ENCODE measurements around the gene MAEA.
"Not testable (repeated sequence)": the region's sequence is repeated elsewhere in the genome, so short reads cannot be mapped to it uniquely, and the experiment has no call there.

Gene MAEA

DNA sequence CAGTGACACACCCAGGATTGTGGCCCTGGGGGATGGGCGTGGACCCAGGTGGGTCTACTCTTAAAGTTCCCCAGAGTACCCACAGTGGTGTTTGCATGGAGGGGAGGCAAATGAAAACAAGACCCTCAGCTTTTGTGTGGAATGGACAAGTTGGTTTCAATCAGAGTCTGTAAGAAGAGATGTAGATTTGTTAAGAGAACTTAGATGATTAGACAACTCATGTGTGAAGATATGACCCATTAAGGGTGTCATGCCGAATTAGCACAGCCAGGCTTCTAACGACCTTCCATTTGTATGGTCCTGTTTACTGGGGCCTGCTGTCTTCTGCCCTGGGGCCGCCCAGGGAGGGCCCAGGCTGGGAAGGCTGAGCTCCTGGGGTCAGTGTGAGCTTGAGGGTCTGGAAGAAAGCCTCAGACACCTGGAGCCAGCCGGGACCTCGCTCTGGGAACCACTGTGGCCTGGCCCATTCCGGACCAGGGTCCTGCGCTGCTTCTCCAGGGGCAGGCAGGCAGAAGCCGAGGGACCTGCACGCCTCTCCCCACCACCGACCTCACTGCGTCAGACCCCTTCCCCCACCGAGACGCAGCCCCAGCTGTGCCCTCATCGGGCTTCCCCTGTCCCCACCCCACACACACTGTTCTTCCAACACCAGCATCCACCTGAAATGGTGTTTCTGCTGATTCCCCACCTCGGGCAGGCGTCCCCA is 77.7 kb downstream of the MAEA start:
- DNase-seq (ENCODE audit: low read depth): no peak

DNA sequence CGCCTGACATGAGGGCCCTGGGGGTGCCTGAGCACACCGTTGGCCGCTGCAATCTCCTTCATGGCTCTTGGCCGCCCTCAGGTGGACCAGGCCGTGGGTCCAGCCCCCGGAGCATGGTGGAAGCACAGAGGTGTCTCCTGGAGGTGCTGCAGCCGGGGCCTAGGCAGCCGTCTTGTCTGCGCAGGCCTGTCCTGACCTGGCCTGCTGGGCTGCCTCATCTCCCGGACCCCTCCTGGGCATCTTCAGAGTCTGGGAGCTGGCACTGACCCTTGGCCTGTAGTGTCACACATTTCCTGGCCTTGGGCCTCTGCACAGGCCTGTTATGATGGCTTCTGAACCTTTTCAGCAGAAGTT is 78.2 kb downstream of the MAEA start:
- no peak for DNase-seq (ENCODE audit: low read depth)

DNA sequence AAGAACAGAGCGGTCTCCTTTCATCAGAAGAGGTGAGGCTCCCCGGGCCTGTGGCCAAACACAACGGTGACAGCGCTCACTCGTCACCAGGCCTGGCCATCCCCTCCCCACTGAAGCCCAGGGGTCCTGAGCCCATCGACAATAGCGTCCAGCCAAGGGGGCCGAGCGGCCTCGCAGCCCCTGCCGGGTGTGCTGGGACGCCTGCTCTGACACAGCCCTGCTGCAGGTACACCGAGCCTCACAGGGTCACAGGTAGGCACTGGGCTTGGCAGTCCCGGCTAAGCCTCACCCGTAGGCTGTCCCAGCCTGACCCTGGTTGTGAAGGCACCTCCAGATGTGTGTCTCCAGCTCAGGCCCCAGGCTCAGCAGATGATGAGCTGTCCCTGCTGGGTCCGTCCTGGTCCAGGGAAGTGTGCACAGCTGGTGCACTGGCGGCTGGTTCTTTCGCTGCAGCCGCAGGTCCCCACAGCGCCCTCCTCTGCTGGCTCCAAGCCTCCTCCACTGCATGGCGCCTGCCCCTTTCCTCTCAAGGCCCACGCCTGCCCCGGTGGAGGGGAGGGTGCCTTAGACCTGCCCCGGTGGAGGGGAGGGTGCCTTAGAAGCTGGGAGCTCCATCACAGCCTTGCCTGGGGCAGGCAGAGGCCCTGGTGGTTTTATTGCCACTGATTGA is 78.9 kb downstream of the MAEA start:
- DNase-seq (ENCODE audit: low read depth): no peak

DNA sequence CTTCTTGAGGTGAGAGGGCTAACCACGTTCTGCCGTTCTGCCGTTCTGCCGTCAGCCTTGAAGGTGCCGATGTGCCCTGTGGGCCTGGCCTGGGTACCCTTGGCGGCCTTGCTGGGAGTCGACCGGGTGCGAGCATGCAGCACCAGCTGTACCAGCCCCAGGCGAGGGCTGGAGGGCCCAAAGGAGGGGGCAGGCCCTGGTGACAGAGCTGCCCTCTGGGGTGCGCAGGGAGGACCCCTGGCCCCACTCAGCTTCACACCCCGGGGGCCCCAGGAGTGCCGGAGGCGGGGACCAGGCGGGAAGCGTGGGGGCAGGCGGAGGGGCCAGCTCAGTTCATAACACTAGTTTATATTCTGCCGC is 79.4 kb downstream of the MAEA start:
- no peak for DNase-seq (ENCODE audit: low read depth)

DNA sequence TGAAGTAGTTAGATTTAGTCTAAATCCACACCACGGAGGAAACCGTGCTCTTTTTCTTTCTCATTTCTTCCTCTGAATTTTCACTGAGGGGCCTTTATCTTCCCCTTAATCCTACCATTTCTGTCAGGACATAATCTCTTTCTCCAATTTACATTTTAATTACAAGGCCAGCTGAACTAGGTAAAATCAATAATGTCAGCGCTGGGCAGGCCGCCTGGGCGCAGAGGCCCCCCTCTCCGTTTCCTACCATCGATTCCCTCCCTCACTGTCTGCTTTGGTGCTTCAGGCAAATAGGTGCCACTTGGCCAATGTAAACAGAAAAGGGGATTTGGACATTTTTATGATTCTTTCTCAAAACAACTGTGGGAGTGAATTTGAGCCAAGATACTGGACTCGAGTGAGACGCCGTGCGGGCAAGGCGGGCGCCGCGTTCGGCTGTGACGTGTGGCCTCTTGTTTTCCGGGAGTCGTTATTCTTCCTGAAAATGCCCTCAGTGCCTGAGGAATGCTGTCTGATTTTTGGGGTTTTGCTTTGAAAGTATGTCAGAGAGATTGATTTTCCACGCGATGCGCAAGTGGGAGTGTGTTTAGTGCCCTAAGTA is 79.9 kb downstream of the MAEA start:
- no peak for DNase-seq (ENCODE audit: low read depth)

DNA sequence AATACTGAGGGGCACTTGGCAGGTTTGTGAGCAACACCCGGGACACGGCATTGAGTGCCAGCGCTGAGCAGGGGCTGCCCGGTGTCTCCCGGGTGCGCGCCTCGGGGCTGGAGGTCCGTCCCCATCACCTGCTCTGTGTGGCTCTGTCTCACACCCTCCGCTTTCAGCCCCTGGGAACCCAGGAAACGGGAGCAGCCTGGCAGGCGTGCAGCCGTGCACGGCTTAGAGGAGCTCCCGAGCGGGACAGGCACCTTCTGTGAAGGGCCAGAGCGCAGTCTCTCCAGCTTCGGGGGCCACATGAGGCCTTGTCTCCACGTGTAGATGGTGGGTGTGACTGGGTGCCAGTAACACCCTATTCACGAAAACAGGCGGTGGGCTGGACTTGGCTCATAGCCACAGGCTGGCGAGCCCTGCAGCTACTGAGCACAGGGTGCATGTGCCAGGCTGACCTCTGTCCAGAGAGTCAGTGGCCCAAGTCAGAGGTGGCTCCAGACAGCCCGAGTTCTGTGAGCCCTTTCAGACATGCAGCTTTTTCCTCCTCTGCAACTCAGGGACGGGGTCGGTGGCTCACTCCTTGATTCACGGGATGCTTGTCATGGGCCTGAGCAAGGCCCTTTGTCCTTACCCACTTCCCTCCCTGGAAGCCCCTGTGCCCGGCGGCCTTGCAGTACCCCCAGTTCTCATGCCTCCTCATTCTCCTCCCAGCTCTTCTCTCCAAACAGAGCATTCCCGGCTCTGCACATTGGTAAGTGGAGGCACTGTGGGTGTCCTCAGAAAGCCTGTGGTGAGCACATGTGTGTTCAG is 80.8 kb downstream of the MAEA start:
- no peak for DNase-seq (ENCODE audit: low read depth)

DNA sequence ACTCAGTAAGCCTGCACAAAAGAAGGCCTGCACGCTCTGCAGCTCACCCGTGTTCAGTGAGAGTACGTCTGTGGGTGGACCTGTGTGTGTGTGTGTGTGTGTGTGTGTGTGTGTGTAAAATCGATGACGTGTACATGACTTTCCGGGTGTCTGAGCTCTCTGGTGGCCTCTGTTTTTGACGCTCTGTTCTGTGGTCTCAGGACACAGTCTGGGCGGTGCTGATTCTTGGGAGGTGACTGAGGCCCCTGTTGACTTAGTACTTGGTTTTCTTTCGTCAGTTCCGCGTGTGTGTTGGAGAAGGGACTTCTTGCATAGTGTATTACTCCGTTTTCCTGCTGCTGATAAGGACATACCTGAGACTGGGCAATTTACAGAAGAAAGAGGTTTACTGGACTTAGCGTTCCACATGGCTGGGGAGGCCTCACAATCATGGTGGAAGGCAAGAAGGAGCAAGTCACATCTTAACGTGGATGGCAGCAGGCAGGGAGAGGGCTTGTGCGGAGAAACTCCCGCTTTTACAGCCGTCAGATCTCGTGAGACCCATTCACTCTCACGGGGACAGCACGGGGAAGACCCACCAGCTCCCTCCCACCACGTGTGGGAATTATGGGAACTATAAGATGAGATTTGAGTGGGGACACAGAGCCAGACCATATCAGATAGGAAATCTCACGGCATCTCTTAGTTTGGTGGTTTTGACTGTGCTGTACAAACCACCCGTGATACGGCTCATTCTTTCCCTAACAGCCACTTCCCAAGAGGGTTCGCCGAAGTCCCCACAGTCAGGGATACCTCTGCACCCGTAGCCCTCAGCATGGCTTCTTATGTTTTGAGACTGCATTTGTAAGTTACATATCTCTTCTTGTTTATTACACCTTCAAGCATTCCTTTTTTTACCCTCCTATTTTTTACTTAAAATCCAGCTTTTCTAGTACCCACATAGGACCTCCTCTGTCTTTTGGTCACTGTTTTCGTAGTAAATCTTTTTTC is 81.8 kb downstream of the MAEA start:
- DNase-seq (ENCODE audit: low read depth): no peak

DNA sequence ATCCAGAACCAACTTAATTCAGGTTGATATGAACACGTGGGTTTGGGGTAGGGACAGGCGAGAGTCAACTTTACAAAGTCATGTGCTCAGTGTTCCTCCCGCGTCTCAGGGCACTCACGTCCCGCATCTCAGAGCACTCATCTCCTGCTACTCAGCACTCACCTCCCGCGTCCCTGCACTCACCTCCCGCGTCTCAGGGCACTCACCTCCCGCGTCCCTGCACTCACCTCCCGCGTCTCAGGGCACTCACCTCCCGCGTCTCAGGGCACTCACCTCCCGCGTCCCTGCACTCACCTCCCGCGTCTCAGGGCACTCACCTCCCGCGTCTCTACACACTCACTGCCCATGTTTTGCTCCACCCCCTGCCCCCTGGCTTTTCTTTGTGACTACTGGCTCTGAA is 82.9 kb downstream of the MAEA start:
- not testable (repeated sequence) for DNase-seq (ENCODE audit: low read depth)

DNA sequence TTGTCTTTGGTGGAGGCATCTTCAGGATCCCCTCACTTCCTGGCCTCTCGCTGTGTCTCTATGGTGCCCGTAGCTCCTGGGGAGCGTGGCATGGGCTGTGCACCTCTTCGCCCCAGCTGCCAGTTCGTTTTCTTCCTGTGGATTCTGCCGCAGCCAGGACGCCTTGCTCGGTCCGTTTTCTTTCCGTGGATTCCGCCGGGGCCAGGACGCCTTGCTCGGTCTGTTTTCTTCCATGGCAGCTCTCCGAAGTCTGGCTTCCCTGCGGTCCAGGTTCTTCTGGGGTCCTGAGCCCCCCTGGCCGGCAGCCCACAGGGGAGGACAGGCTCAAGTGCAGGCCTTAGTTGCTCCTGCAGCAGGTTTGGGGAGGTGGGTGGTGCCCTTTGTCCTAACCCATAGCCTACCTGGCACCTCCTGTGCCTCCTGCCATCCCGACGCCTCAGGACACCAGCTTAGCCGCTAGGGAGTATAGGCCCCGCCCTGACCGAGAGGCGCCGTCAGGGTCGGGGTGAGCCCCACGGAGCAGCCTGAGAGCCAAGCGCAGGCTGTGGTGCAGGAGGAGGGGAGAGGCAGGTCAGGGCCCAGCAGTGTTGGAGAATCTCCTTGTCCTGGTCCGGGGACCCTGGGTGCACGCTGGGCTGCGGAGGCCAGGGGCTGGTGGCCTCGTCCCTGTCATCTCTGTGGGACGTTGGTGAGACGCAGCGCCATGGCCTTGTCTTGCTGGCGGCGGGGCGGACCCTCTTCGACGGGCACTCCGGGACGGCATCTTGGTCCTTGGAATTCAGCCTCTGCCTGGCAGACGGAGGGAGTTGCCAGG is 84.4 kb downstream of the MAEA start:
- DNase-seq (ENCODE audit: low read depth): no peak

DNA sequence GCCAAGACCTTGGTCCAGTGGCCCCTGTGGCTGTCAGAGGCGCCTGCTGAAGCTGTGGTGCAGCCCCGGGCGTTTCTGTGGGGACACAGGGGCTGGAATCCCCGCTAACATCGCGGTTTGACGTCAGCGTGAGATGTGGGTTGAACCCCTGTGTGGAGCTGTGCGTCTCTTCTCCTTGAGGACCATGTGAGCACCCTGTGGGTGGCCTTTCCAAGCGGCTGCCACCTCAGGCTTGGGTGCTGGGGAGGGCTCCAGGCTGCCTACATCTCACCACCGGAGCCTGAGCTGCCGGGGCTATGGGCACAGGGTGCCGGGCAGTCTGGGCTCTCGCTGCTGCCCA is 85.0 kb downstream of the MAEA start:
- DNase-seq (ENCODE audit: low read depth): no peak

DNA sequence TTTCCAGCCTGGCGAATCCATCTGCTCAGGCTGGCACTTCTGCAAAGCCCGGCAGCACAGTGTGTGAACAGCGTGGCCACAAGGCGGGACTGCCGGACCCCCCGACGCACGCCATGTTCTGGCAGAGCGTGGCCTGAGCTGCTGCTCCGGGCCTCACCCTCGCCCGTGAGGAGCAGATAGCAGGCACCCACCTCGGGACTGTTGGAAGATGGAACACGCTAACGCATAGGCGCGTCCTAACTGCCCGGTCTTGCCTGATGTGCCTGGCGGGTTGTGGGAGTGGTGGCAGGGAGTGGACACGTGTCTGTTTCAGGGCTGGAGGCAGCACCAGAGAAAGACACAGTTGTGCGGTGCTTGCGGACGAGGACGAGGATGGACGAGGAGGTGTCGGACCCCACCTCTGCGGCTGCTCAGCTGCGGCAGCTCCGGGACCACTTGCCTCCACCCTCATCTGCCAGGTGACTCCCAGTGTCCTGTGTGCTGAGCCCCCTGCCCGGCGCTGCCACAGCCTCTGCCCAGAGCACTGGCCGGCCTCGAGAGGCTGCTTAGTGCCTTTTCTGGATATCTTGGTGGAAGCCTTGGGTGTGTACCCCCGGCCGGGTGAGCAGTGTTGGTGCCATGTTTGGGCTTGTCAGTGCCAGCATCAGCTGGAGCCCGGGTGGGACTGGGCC is 85.5 kb downstream of the MAEA start:
- no peak for DNase-seq (ENCODE audit: low read depth)

DNA sequence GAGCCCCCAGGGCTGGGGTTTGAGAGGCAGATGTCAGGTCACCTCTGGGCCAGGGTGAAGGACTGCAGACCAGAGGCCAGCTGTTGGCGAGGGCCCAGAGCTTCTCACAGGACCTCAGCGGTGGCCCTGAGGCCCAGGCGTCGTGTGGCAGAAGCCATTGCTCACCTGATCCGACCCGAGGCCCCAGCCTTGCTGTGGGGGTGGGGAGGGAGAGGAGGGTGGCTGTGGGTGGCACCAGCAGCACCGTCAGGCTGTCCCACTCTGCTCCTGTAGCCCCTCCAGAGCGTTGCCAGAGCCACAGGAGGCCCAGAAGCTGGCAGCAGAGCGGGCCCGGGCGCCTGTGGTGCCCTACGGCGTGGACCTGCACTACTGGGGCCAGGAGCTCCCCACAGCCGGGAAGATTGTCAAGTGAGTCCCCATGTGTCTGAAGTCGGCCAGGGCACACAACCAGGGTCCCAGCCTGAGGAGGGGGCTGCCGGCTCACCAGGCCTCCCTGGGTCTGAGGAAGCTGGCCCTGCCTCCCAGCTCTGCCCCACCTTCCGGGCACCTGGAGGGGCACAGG is 86.2 kb downstream of the MAEA start:
- DNase-seq (ENCODE audit: low read depth): no peak

DNA sequence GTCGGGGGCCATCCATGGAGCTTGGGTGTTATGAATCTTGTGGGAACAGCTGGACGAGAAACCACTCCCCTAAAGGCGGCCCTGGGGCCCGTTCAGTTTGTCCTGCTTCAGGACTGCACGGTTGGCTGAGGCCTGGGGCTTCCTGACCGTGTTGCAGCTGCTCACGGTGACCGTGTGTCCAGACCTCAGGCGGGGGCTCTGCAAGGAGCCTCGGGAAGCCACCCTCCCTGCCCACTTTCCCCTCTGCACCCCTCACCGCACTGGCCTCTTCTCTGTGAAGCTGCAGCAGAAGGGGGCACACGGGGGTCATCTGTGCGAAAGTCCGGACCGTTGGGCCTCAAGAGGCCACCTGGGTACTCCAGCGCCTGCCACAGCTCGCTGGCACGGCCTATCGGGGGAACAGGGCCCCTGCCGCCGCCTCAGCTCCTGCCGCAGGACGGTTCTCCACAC is 86.7 kb downstream of the MAEA start:
- no peak for DNase-seq (ENCODE audit: low read depth)

DNA sequence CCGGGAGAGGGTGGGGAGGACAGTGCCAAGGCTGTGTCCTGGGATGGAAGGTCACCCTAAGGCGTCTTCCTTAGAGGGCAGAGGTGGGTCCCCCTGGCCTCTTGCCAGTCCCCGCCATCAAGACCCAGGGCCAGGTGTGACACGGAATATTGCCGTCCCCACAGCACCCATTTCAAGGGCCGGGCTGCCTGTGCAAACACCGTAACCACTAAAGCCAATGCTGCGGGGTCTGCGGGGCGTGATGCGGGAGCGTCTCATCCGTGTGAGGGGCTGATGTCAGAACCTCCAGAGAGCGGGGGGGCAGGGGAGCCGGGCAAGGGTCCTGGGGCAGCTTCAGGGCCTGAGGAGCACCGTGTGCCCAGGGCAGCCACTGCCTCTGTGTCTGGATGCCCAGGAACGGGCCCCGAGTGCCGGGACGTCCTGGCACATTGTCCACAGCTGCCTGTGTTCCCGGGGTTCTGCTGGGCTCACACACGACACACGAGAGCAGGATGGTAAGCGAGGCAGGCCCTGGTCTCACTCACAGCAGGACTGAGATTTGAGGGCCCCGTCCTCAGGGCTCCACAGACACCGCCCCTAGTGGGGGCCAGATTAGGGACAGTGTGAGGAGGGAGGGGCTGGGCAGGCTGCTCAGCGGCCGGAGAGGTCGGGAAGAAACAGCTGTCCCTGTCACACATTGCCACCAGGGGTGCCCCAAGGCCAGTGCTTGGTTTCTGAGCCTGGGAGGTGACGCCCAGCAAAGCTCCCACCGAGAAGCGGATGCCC is 87.3 kb downstream of the MAEA start:
- no peak for DNase-seq (ENCODE audit: low read depth)

DNA sequence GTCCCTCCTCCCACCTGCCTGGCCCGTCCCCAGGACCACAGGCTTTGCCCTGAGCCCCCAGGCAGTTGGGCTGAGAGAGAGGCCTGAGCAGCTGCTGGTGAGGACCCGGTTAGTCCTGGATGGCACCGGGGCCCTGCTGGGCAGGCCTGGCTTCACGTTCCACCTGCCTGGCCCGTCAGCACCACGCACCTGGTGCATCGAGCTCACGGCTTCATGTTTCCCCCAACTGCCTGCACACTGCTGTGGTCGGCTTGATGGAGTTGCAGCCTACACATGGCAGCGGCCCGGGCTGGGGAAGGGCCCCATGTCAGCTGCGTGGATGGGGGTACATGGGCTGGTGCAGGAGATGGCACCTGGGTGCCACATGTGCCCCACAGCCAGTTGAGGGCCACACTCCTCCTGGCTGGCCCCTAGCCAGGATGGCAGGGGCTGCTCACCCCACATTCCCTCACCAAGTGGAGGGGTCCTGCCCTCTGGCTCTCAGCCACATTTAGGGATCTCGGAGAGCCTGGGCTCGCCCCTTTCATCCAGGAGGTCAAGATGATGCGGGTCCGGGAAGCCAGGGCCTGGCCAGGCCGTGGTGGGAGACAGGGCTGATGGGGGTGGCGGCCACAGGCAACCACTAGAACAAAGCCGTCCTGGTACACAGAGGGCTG is 88.0 kb downstream of the MAEA start:
- DNase-seq (ENCODE audit: low read depth): no peak

DNA sequence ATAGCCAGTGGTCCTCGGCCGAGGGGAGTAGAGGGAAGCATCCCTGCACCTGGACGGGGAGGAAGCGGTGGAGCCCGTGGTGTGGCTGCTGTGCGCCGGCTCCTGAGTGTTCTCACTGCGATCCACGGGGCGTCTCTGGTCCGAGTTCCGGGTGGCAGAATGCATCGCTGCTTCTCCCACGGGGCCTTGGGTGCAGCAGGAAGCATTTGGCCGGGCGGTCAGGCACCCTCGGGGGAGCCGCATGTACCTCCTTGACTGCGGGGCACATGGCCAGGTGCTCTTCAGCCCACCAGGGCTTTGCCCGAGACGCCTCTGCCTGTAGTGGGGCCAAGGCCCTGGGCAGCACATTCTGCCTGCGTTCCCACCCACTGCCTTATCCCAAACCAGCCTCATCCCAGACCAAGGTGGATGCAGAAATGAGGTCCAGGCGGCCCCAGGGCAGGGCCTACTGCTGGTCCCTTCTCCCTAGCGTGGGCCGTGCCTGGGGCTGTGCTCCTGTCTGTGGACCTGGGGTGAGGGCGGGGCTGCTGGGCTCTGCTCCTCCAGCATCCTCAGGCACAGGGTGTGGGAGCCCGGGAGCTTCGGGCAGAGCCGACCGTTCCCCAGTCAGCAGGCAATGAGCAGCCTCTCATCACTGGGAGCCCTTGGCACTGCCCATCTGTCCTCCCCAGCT is 89.0 kb downstream of the MAEA start:
- DNase-seq (ENCODE audit: low read depth): no peak

DNA sequence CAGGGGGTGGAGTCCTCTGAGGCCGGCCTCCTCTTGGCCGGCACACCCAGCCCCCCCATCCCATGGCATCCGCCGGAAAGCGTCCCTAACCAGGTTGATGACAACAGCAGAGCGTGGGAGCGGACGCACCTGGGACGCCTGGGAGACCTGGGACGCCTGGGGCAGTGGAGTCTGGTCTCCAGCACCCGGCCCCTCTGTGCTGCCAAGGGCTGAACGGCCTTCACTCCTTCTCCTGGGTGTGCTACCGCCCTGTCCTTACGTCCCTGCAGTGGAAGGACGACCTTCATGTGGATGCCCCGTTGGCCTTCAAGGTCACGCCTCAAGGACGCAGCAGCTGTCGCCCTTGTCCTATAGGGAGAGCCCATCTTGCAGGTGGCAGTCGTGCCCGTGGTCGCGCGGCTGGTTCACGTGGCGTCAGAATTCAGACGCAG is 89.7 kb downstream of the MAEA start:
- no peak for DNase-seq (ENCODE audit: low read depth)

DNA sequence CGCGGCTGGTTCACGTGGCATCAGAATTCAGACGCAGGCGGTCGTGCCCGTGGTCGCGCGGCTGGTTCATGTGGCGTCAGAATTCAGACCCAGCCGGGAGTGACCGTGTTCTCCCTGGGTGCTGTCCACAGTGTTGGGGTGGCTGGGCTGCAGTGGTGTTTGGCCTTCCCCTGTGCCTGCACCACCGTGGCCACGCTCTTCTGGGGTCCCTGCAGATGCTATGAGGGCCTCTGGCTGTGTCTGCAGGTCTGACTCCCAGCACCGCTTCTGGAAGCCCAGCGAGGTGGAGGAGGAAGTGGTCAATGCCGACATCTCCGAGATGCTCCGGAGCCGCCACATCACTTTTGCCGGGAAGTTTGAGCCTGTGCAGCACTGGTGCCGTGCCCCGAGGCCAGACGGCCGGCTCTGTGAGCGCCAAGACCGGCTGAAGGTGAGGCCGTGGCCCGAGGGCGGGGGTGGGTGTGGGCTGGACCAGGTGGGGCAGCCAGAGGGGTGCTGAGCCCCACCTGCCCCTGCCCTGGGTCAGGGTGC is 90.2 kb downstream of the MAEA start:
- DNase-seq (ENCODE audit: low read depth): no peak

Data from stromal cell of bone marrow (primary cell).